HG02938 (cell line): ENCODE measurements around the gene PPP4R3A.
"Not testable (repeated sequence)": the region's sequence is repeated elsewhere in the genome, so short reads cannot be mapped to it uniquely, and the experiment has no call there.

ENCODE experiments used
- ATAC-seq: cut with Tn5 transposase; IDR thresholded peaks from one replicate; pipeline ENCODE4 v1.9.1; 2021; ENCODE audit warnings: mild to moderate bottlenecking, moderate library complexity; ENCODE audit not compliant: unreplicated experiment

PPP4R3A gene

GRCh38 chr14:91506226-91506625 is 3.9 kb downstream of the PPP4R3A start:
- ATAC-seq: no peak

- ATAC-seq: no peak
These were observed 7.1 kb downstream of the PPP4R3A start for GRCh38 chr14:91503000-91503504.

GRCh38 chr14:91501951-91502930 is 7.9 kb downstream of the PPP4R3A start:
- no peak for ATAC-seq

GRCh38 chr14:91501348-91501747 is 8.8 kb downstream of the PPP4R3A start:
- ATAC-seq: no peak

GRCh38 chr14:91496790-91497189 is 13.3 kb downstream of the PPP4R3A start:
- ATAC-seq: no peak

GRCh38 chr14:91494392-91495065 is 15.6 kb downstream of the PPP4R3A start:
- not testable (repeated sequence) for ATAC-seq

- no peak for ATAC-seq
These were observed 16.9 kb downstream of the PPP4R3A start for GRCh38 chr14:91493169-91493568.

GRCh38 chr14:91484744-91485143 is 25.4 kb downstream of the PPP4R3A start:
- ATAC-seq: no peak

GRCh38 chr14:91484186-91484585 is 25.9 kb downstream of the PPP4R3A start:
- no peak for ATAC-seq

GRCh38 chr14:91482263-91483013 is 27.7 kb downstream of the PPP4R3A start:
- no peak for ATAC-seq

GRCh38 chr14:91477388-91477787 is 32.7 kb downstream of the PPP4R3A start:
- no peak for ATAC-seq

- no peak for ATAC-seq
These were observed 37.1 kb downstream of the PPP4R3A start for GRCh38 chr14:91473046-91473445.

GRCh38 chr14:91470216-91470615 is 39.9 kb downstream of the PPP4R3A start:
- ATAC-seq: no peak

- ATAC-seq: no peak
These were observed 43.9 kb downstream of the PPP4R3A start for GRCh38 chr14:91466192-91466591.

- no peak for ATAC-seq
These were observed 45.4 kb downstream of the PPP4R3A start for GRCh38 chr14:91464615-91465205.

GRCh38 chr14:91458612-91459011 is 51.5 kb downstream of the PPP4R3A start:
- no peak for ATAC-seq

GRCh38 chr14:91456283-91456682 is 53.8 kb downstream of the PPP4R3A start:
- ATAC-seq: no peak

- no peak for ATAC-seq
These were observed 55.5 kb downstream of the PPP4R3A start for GRCh38 chr14:91454580-91454979.

GRCh38 chr14:91454155-91454554 is 56.0 kb downstream of the PPP4R3A start:
- no peak for ATAC-seq

GRCh38 chr14:91453744-91454143 is 56.4 kb downstream of the PPP4R3A start:
- no peak for ATAC-seq
